ENCODE results near the gene PLCB4.

The PLCB4 gene

GRCh38 chr20:9214685-9215084 lies 145.8 kb downstream of the PLCB4 start:
- no peaks in the 10 kb centered on the region for H3K9me3 ChIP-seq (ENCODE audit: control insufficient read depth, low read length)

GRCh38 chr20:9215539-9215938 lies 146.7 kb downstream of the PLCB4 start:
- Histone ChIP-seq H3K4me1 (ENCODE audit: control insufficient read depth, insufficient read depth, low read length) (peaks cover 14% of the 10 kb centered on the region), H3K27me3 (ENCODE audit: control insufficient read depth, insufficient read depth, low read length) (no peaks in the 10 kb centered on the region), H3K9me3 (ENCODE audit: control insufficient read depth, low read length) (no peaks in the 10 kb centered on the region), H3K4me3 (ENCODE audit: low read length) (no peak overlapping the region), H3K36me3 (ENCODE audit: control insufficient read depth, insufficient read depth, low read length) (no peaks in the 10 kb centered on the region), H3K9ac (ENCODE audit: low read length) (no peak overlapping the region)

More at GRCh38 chr20:9214685-9215084, 145.8 kb downstream of the PLCB4 start:
- Histone ChIP-seq H3K36me3 (ENCODE audit: control insufficient read depth, insufficient read depth, low read length) (no peaks in the 10 kb centered on the region), H3K27me3 (ENCODE audit: control insufficient read depth, insufficient read depth, low read length) (no peaks in the 10 kb centered on the region), H3K9ac (ENCODE audit: low read length) (no peak overlapping the region), H3K4me3 (ENCODE audit: low read length) (no peak overlapping the region), H3K4me1 (ENCODE audit: control insufficient read depth, insufficient read depth, low read length) (peaks cover 14% of the 10 kb centered on the region)

- H3K9ac ChIP-seq (ENCODE audit: low read length), result no peak overlapping the region
Observed at GRCh38 chr20:9218531-9218961, 149.7 kb downstream of the PLCB4 start.

GRCh38 chr20:9220874-9221547 lies 152.1 kb downstream of the PLCB4 start:
- H3K9me3 ChIP-seq (ENCODE audit: control insufficient read depth, low read length), result no peaks in the 10 kb centered on the region
- no peaks in the 10 kb centered on the region for H3K27me3 ChIP-seq (ENCODE audit: control insufficient read depth, insufficient read depth, low read length)
- H3K36me3 ChIP-seq (ENCODE audit: control insufficient read depth, insufficient read depth, low read length), result no peaks in the 10 kb centered on the region
- H3K9ac ChIP-seq (ENCODE audit: low read length), result no peak overlapping the region
- H3K4me3 ChIP-seq (ENCODE audit: low read length), result no peak overlapping the region
- H3K4me1 ChIP-seq (ENCODE audit: control insufficient read depth, insufficient read depth, low read length), result peaks cover 6% of the 10 kb centered on the region

More at GRCh38 chr20:9218531-9218961, 149.7 kb downstream of the PLCB4 start:
- H3K36me3 ChIP-seq (ENCODE audit: control insufficient read depth, insufficient read depth, low read length), result no peaks in the 10 kb centered on the region
- H3K9me3 ChIP-seq (ENCODE audit: control insufficient read depth, low read length), result no peaks in the 10 kb centered on the region
- no peaks in the 10 kb centered on the region for H3K27me3 ChIP-seq (ENCODE audit: control insufficient read depth, insufficient read depth, low read length)
- peaks cover 14% of the 10 kb centered on the region for H3K4me1 ChIP-seq (ENCODE audit: control insufficient read depth, insufficient read depth, low read length)
- no peak overlapping the region for H3K4me3 ChIP-seq (ENCODE audit: low read length)

- Histone ChIP-seq H3K4me3 (ENCODE audit: low read length) (no peak overlapping the region), H3K27me3 (ENCODE audit: control insufficient read depth, insufficient read depth, low read length) (no peaks in the 10 kb centered on the region), H3K9ac (ENCODE audit: low read length) (no peak overlapping the region), H3K9me3 (ENCODE audit: control insufficient read depth, low read length) (no peaks in the 10 kb centered on the region), H3K36me3 (ENCODE audit: control insufficient read depth, insufficient read depth, low read length) (no peaks in the 10 kb centered on the region), H3K4me1 (ENCODE audit: control insufficient read depth, insufficient read depth, low read length) (no peaks in the 10 kb centered on the region)
Observed at GRCh38 chr20:9223296-9223695, 154.4 kb downstream of the PLCB4 start.

- Histone ChIP-seq H3K36me3 (ENCODE audit: control insufficient read depth, insufficient read depth, low read length) (no peaks in the 10 kb centered on the region), H3K27me3 (ENCODE audit: control insufficient read depth, insufficient read depth, low read length) (no peaks in the 10 kb centered on the region), H3K9me3 (ENCODE audit: control insufficient read depth, low read length) (no peaks in the 10 kb centered on the region), H3K4me1 (ENCODE audit: control insufficient read depth, insufficient read depth, low read length) (no peaks in the 10 kb centered on the region), H3K9ac (ENCODE audit: low read length) (no peak overlapping the region), H3K4me3 (ENCODE audit: low read length) (no peak overlapping the region)
Observed at GRCh38 chr20:9225879-9226278, 157.0 kb downstream of the PLCB4 start.

- Histone ChIP-seq H3K36me3 (ENCODE audit: control insufficient read depth, insufficient read depth, low read length) (no peaks in the 10 kb centered on the region), H3K27me3 (ENCODE audit: control insufficient read depth, insufficient read depth, low read length) (no peaks in the 10 kb centered on the region), H3K4me1 (ENCODE audit: control insufficient read depth, insufficient read depth, low read length) (no peaks in the 10 kb centered on the region), H3K4me3 (ENCODE audit: low read length) (no peak overlapping the region), H3K9me3 (ENCODE audit: control insufficient read depth, low read length) (no peaks in the 10 kb centered on the region), H3K9ac (ENCODE audit: low read length) (no peak overlapping the region)
Observed at GRCh38 chr20:9227896-9228615, 159.2 kb downstream of the PLCB4 start.

GRCh38 chr20:9228774-9229450 lies 160.0 kb downstream of the PLCB4 start:
- Histone ChIP-seq H3K9ac (ENCODE audit: low read length) (no peak overlapping the region), H3K9me3 (ENCODE audit: control insufficient read depth, low read length) (no peaks in the 10 kb centered on the region), H3K27me3 (ENCODE audit: control insufficient read depth, insufficient read depth, low read length) (no peaks in the 10 kb centered on the region), H3K4me3 (ENCODE audit: low read length) (no peak overlapping the region), H3K36me3 (ENCODE audit: control insufficient read depth, insufficient read depth, low read length) (no peaks in the 10 kb centered on the region), H3K4me1 (ENCODE audit: control insufficient read depth, insufficient read depth, low read length) (no peaks in the 10 kb centered on the region)

- Histone ChIP-seq H3K4me1 (ENCODE audit: control insufficient read depth, insufficient read depth, low read length) (no peaks in the 10 kb centered on the region), H3K4me3 (ENCODE audit: low read length) (no peak overlapping the region), H3K9me3 (ENCODE audit: control insufficient read depth, low read length) (no peaks in the 10 kb centered on the region), H3K36me3 (ENCODE audit: control insufficient read depth, insufficient read depth, low read length) (no peaks in the 10 kb centered on the region), H3K9ac (ENCODE audit: low read length) (no peak overlapping the region), H3K27me3 (ENCODE audit: control insufficient read depth, insufficient read depth, low read length) (no peaks in the 10 kb centered on the region)
Observed at GRCh38 chr20:9230406-9230805, 161.5 kb downstream of the PLCB4 start.

- no peaks in the 10 kb centered on the region for H3K27me3 ChIP-seq (ENCODE audit: control insufficient read depth, insufficient read depth, low read length)
- no peak overlapping the region for H3K4me3 ChIP-seq (ENCODE audit: low read length)
- H3K4me1 ChIP-seq (ENCODE audit: control insufficient read depth, insufficient read depth, low read length), result no peaks in the 10 kb centered on the region
- H3K9me3 ChIP-seq (ENCODE audit: control insufficient read depth, low read length), result no peaks in the 10 kb centered on the region
- H3K36me3 ChIP-seq (ENCODE audit: control insufficient read depth, insufficient read depth, low read length), result no peaks in the 10 kb centered on the region
- H3K9ac ChIP-seq (ENCODE audit: low read length), result no peak overlapping the region
Observed at GRCh38 chr20:9233804-9234203, 164.9 kb downstream of the PLCB4 start.

GRCh38 chr20:9235518-9235917 lies 166.6 kb downstream of the PLCB4 start:
- Histone ChIP-seq H3K4me3 (ENCODE audit: low read length) (no peak overlapping the region), H3K4me1 (ENCODE audit: control insufficient read depth, insufficient read depth, low read length) (peaks cover 3% of the 10 kb centered on the region), H3K36me3 (ENCODE audit: control insufficient read depth, insufficient read depth, low read length) (no peaks in the 10 kb centered on the region), H3K27me3 (ENCODE audit: control insufficient read depth, insufficient read depth, low read length) (no peaks in the 10 kb centered on the region), H3K9me3 (ENCODE audit: control insufficient read depth, low read length) (no peaks in the 10 kb centered on the region), H3K9ac (ENCODE audit: low read length) (no peak overlapping the region)

GRCh38 chr20:9236458-9236857 lies 167.6 kb downstream of the PLCB4 start:
- H3K9me3 ChIP-seq (ENCODE audit: control insufficient read depth, low read length), result no peaks in the 10 kb centered on the region
- peaks cover 11% of the 10 kb centered on the region for H3K4me1 ChIP-seq (ENCODE audit: control insufficient read depth, insufficient read depth, low read length)
- H3K27me3 ChIP-seq (ENCODE audit: control insufficient read depth, insufficient read depth, low read length), result no peaks in the 10 kb centered on the region
- no peak overlapping the region for H3K4me3 ChIP-seq (ENCODE audit: low read length)
- H3K9ac ChIP-seq (ENCODE audit: low read length), result no peak overlapping the region
- H3K36me3 ChIP-seq (ENCODE audit: control insufficient read depth, insufficient read depth, low read length), result no peaks in the 10 kb centered on the region
